Adrenal gland (tissue), 5 donors: ENCODE data around the gene GALNT9.

Experiments used
- POLR2A ChIP-seq, 2 donors: fragments of 450-650 bp; IDR thresholded peaks; one replicate each; pipeline ENCODE4 v1.6.1; 2017; ENCODE audit warnings: antibody characterized with exemption in 2 of 2, mild to moderate bottlenecking in 2 of 2, moderate library complexity in 1 of 2
- TF ChIP-seq, protein P1 (sequence below), 6 experiments: fragments of 450-650 bp in 4 of 6; fragments of 200-600 bp in 2 of 6; sonication (generic) in 1 of 6; IDR thresholded peaks; 1 replicate in 5 of 6; 2 replicates in 1 of 6; pipeline versions ENCODE4 v1.5.1 to v1.8.0; 2016 to 2021; ENCODE audit warnings: antibody characterized with exemption in 6 of 6, mild to moderate bottlenecking in 2 of 6, moderate library complexity in 1 of 6
- donor health status: DM: no; HTN: no; CAD: no.

DNA sequence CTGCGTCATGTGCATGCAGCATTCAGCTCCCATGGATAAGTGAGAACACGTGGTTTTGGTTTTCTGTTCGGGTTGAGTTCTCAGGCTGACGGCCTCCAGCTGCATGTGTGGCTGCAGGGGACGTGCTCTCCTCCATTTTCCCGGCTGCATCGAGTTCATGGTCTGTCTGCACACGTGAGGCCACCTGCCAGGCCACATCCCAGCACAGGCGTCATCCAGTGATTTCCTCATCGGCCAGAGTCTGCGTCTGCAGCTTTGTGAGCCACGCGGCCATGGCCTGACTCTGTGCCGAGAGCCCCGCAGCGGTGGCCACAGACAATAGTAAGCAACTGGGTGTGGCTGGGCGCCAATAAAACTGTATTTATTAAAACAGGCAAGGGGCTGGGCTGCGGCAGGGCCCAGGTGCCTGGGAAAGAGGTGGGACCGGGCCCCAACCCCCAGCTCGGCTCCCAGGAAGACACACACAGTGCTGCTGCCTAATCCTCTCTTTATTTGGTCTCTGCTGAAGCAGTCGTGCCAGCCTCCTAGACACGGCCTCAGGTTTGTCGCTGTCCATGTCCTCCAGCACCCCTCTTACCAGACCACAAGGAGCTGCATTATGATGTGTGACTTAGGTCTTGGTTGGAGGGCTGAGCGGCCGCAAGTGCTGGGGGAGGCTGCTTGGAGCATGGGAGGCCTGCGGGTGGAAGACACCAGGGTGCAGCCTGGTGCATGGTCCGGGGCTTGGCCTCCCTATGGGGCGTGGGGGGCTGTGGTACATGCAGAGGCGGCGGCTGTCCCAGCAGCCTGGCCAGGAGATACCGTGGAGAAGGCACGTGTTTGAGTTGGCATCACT, 133.1 kb downstream of the GALNT9 start:
- TF ChIP-seq, protein P1, sequence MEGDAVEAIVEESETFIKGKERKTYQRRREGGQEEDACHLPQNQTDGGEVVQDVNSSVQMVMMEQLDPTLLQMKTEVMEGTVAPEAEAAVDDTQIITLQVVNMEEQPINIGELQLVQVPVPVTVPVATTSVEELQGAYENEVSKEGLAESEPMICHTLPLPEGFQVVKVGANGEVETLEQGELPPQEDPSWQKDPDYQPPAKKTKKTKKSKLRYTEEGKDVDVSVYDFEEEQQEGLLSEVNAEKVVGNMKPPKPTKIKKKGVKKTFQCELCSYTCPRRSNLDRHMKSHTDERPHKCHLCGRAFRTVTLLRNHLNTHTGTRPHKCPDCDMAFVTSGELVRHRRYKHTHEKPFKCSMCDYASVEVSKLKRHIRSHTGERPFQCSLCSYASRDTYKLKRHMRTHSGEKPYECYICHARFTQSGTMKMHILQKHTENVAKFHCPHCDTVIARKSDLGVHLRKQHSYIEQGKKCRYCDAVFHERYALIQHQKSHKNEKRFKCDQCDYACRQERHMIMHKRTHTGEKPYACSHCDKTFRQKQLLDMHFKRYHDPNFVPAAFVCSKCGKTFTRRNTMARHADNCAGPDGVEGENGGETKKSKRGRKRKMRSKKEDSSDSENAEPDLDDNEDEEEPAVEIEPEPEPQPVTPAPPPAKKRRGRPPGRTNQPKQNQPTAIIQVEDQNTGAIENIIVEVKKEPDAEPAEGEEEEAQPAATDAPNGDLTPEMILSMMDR (IDR thresholded peaks at IDR 0.05), result no peak
- no peak for TF ChIP-seq POLR2A (IDR thresholded peaks at IDR 0.05)
